ENCODE measurements around the gene CFAP410. TPM values are rescaled to one million over a fixed set of nuclear protein-coding genes. Genes with fewer than 3 reads are reported as not detected.

Gene CFAP410
- total and polyA plus RNA-seq, 2 of the 13 experiments (the other 11 are each of a cell fraction or from before 2014, with no cell fraction given), result 8.0 to 20.1 TPM

GRCh38 chr21:44352253-44352860, 13.2 kb upstream of the CFAP410 start:
- FAIRE-seq (no peak), ATAC-seq (no peak), DNase-seq (ENCODE audit: low spot score) (no peak)
- BruUV-seq (replicated peaks), result no TSS peak
- no peak overlapping the region for H3K9ac ChIP-seq (ENCODE audit: insufficient read depth, low read depth, low read length)
- in situ Hi-C loops (cut with HindIII; ENCODE audit: extremely low pct_ligation_motif_present, low pct_unique_long_range_greater_than_20kb) (no loop called here), intact Hi-C loops (cut with micrococcal nuclease; ENCODE audit: unreplicated experiment) (no loop called here)
- no peak overlapping the region for H3K27ac ChIP-seq (ENCODE audit: extremely low read length, insufficient read depth, low read length)
- no peaks in the 10 kb centered on the region for H3K36me3 ChIP-seq (replicated peaks in 1 of 2; ENCODE audit: control insufficient read depth in 1 of 2, insufficient read depth in 2 of 2, low read length in 2 of 2)
- peaks cover 4 to 17% of the 10 kb centered on the region in 2 experiments; a peak in 4 of 5 replicates for H3K27me3 ChIP-seq (ENCODE audit: control insufficient read depth in 1 of 2, insufficient read depth in 2 of 2, low read length in 2 of 2)
- H3K4me3 ChIP-seq (replicated peaks in 1 of 3; ENCODE audit: insufficient read depth in 1 of 3, low read depth in 2 of 3, low read length in 3 of 3), result no peak overlapping the region
- H3K4me1 ChIP-seq (ENCODE audit: insufficient read depth, low read length), result peaks cover 22% of the 10 kb centered on the region
- H2AFZ ChIP-seq (ENCODE audit: low read length), result no peak overlapping the region
- WGBS (ENCODE audit: low lambda C conversion rate), result 64% methylated on average over 17 of the region's 17 CpGs
- no peak overlapping the region for H3K4me2 ChIP-seq (ENCODE audit: low read depth, low read length)
- H3K79me2 ChIP-seq (ENCODE audit: insufficient read depth, low read length), result no peaks in the 10 kb centered on the region
- no peaks in the 10 kb centered on the region for H3K9me3 ChIP-seq (ENCODE audit: low read length)
- TF ChIP-seq ZNF3 (CRISPR knock-in tag; IDR thresholded peaks at IDR 0.05), result no peak
- TF ChIP-seq ZNF703 (CRISPR knock-in tag; IDR thresholded peaks at IDR 0.05; ENCODE audit: borderline replicate concordance), result no peak
- TF ChIP-seq TBX3 (IDR thresholded peaks at IDR 0.05; ENCODE audit: borderline replicate concordance), result no peak
- TF ChIP-seq PRDM10 (CRISPR knock-in tag; IDR thresholded peaks at IDR 0.05; ENCODE audit: low read depth), result no peak
- TF ChIP-seq SMARCC2 (IDR thresholded peaks at IDR 0.05), result no peak
- TF ChIP-seq MED1 (CRISPR knock-in tag; IDR thresholded peaks at IDR 0.05), result no peak
- TF ChIP-seq PPARG (CRISPR knock-in tag; conservative IDR thresholded peaks at IDR 0.05), result no peak
- TF ChIP-seq NFYB (CRISPR knock-in tag; IDR thresholded peaks at IDR 0.05), result no peak
- no peak for TF ChIP-seq ZFP41 (CRISPR knock-in tag; IDR thresholded peaks at IDR 0.05; ENCODE audit: borderline replicate concordance)
- TF ChIP-seq MXD4 (CRISPR knock-in tag; IDR thresholded peaks at IDR 0.05), result no peak
- TF ChIP-seq NCOA5 (CRISPR knock-in tag; IDR thresholded peaks at IDR 0.05), result no peak
- TF ChIP-seq ERF (CRISPR knock-in tag; IDR thresholded peaks at IDR 0.05), result no peak
- no peak for TF ChIP-seq ZNF891 (CRISPR knock-in tag; IDR thresholded peaks at IDR 0.05)
- no peak for TF ChIP-seq GPN1 (CRISPR knock-in tag; IDR thresholded peaks at IDR 0.05; ENCODE audit: borderline replicate concordance)
- no peak for TF ChIP-seq NBN (conservative IDR thresholded peaks at IDR 0.05)
- TF ChIP-seq BRCA1 (CRISPR knock-in tag; IDR thresholded peaks at IDR 0.05), result no peak
- no peak for TF ChIP-seq FOXA1 (IDR thresholded peaks at IDR 0.05)
- TF ChIP-seq FOXA1 (CRISPR knock-in tag; IDR thresholded peaks at IDR 0.05), result no peak
- no peak for TF ChIP-seq ZNF781 (CRISPR knock-in tag; IDR thresholded peaks at IDR 0.05; ENCODE audit: borderline replicate concordance, not compliant biosample characterization)
- TF ChIP-seq HMGXB4 (CRISPR knock-in tag; IDR thresholded peaks at IDR 0.05; ENCODE audit: borderline replicate concordance in 1 of 2, low read depth in 1 of 2), result no peak
- no peak for TF ChIP-seq EHMT2 (IDR thresholded peaks at IDR 0.05; ENCODE audit: borderline replicate concordance, low read depth, low read length)
- no peaks in the 10 kb centered on the region for H4K20me1 ChIP-seq (ENCODE audit: insufficient read depth, low read length)
- CTCF ChIA-PET (ENCODE audit: low intra/inter-chr PET ratio, low total read pairs), result no interaction called here
- POLR2A ChIA-PET, result no interaction called here
